Erythroblast (primary cell): ENCODE results near the gene KIN.
"Not testable (repeated sequence)": the region's sequence is repeated elsewhere in the genome, so short reads cannot be mapped to it uniquely, and the experiment has no call there.

Source experiments
- DNase-seq, 2 experiments: peaks; one replicate each; lab custom pipeline; 2025; lab: John Stamatoyannopoulos, UW
- GATA1 ChIP-seq: IDR thresholded peaks from 2 replicates; pipeline ENCODE4 v1.6.1; 2011; ENCODE audit warnings: low read depth, mild to moderate bottlenecking, control low read depth, low read length, moderate library complexity
- POLR2A ChIP-seq: IDR thresholded peaks from 2 replicates; pipeline ENCODE4 v1.6.1; 2011; ENCODE audit warnings: mild to moderate bottlenecking, low read length

Gene KIN

DNA sequence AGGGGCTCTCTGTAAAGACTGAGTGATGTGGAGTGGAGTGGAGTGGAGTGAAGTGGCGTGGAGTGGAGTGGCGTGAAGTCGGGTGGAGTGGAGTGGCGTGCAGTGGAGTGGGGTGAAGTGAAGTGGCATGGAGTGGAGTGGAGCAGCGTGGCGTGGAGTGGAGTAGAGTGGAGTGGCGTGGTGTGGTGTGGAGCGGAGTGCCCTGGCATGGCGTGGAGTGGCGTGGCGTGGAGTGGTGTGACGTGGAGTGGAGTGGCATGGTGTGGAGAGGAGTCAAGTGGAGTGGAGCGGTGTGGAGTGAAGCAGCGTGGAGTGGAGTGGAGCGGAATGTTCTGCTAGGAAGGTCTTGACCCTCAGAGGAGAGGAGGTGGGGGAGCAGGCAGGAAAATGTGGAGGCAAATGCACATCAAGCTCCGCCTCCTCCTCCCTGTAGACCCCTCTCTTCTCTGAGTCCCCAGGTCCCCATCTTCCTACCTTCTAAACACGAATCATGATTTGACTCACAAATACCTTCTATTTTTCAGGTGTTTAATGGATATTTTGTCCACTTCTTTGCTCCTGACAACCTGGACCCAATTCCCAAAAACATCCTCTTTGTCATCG lies 64.8 kb downstream of the KIN start:
- no peak for TF ChIP-seq POLR2A
- TF ChIP-seq GATA1 = no peak
- no peak for DNase-seq

- no peak for DNase-seq
- TF ChIP-seq GATA1 (no peak), POLR2A (no peak)
Observed at GRCh38 chr10:7720478-7720877, 67.3 kb downstream of the KIN start.

GRCh38 chr10:7718685-7719084 lies 69.1 kb downstream of the KIN start:
- DNase-seq = no peak
- TF ChIP-seq POLR2A (no peak), GATA1 (no peak)

DNA sequence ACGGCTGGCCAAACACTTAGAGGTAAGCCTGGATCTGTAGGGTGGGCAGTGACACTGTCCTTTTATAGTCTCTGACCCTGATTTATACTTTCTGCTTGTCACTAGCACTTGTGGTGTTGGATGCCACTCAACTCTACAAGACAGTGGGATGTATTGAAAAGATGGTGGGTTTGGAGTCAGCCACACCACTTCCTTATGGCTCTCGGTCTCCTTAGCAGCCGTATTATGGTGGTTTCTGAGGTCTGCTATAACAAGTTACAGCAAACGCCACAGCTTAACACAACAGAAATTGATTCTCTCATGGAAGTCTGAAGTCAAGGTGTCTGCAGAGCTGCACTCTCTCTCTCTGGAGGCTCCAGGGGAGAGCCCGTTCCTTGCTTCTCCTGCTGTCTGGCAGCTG lies 70.0 kb downstream of the KIN start:
- DNase-seq = no peak
- TF ChIP-seq POLR2A = no peak

- DNase-seq = no peak
- TF ChIP-seq POLR2A (no peak), GATA1 (no peak)
Observed at GRCh38 chr10:7715515-7715914, 72.3 kb downstream of the KIN start.

GRCh38 chr10:7711075-7711474 lies 76.7 kb downstream of the KIN start:
- not testable (repeated sequence) for DNase-seq

- TF ChIP-seq POLR2A (no peak), GATA1 (no peak)
- no peak for DNase-seq
Observed at GRCh38 chr10:7710446-7710845, 77.3 kb downstream of the KIN start.

GRCh38 chr10:7708832-7709231 lies 79.0 kb downstream of the KIN start:
- no peak for TF ChIP-seq POLR2A
- no peak for TF ChIP-seq GATA1
- DNase-seq = no peak

- no peak for DNase-seq
- TF ChIP-seq GATA1 = no peak
- TF ChIP-seq POLR2A = no peak
Observed at GRCh38 chr10:7707858-7708622, 79.8 kb downstream of the KIN start.

GRCh38 chr10:7707102-7707501 lies 80.7 kb downstream of the KIN start:
- TF ChIP-seq POLR2A (no peak), GATA1 (no peak)
- DNase-seq = no peak

GRCh38 chr10:7706534-7707073 lies 81.2 kb downstream of the KIN start:
- no peak for TF ChIP-seq GATA1
- no peak for TF ChIP-seq POLR2A
- DNase-seq = no peak

GRCh38 chr10:7705341-7705740 lies 82.5 kb downstream of the KIN start:
- TF ChIP-seq POLR2A (no peak), GATA1 (no peak)

DNA sequence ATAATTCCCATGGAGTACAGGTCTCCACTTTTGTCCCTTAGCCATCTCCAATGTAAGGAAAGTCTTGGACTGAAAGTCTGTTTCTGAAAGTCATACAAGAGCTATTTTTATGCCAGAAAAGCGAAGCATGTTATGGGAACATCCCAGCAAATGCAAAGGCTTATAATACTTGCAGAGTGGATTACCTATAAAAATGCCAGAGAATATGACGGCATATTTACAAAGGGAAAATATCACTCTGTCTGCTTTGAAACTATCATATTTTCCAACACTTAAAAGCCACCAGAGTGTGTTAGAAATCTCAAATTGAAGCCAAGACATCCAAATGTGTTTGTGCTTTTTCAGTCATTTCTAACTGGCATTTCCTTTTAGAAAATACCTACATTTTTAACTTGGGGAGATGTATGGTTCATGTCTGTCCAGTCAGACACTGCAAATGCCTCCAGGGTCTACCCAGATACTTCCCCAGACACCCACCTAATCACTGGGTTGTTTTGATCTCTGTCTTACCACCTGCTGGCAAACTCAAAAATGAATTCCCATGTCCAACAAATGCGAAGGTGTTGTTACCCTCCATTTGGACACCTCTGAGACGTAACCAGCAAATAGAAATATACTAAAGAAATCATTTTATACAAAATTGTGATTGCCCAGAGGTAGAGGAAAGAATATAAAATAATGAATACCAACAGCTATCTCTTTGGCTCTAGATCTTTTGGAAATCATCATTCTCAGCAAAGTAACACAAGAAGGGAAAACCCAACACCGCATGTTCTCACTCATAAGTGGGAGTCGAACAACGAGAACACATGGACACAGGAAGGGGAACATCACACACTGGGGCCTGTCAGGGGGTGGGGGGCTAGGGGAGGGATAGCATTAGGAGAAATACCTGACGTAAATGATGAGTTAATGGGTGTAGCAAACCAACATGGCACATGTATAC lies 83.4 kb downstream of the KIN start:
- no peak for TF ChIP-seq POLR2A
- TF ChIP-seq GATA1 = no peak
- DNase-seq = no peak

More at GRCh38 chr10:7705341-7705740, 82.5 kb downstream of the KIN start:
- DNase-seq = no peak

GRCh38 chr10:7703140-7703539 lies 84.7 kb downstream of the KIN start, which contains the start of gene ITIH2:
TSS of gene ITIH2 (plus strand) at chr10:7703316. CDS start at chr10:7703435, 119 bp downstream.
- no peak for DNase-seq
- TF ChIP-seq GATA1 (no peak), POLR2A (no peak)
